Posterior vena cava (tissue), 2 donors: Measurements from ENCODE around the gene PRICKLE2. TPM values are rescaled to one million over a fixed set of nuclear protein-coding genes. Genes with fewer than 3 reads are reported as not detected.

Source experiments
- DNase-seq: peaks from one replicate; pipeline ENCODE4 v3.0.0-alpha.2; 2020; ENCODE audit warnings: low spot score
- intact Hi-C, 2 donors: fragments of 100-400 bp; cut with DNase I; formaldehyde crosslinking; loops; one replicate each; pipeline versions ENCODE4 v1.14.1 to v1.14.2; 2022 to 2023
- total RNA-seq, 2 donors: library from RNA; stranded (reverse); fragmentation: NEBNext Ultra II Directional; extraction: Animal tissue kit (Norgen Biotek cat#: 25700); gene quantifications; one replicate each; pipeline ENCODE4 v1.2.1, GENCODE V29; 2021
- donor health status: DM: yes; HTN: yes; CAD: no.
- donor health status: DM: yes; HTN: yes; CAD: no.

PRICKLE2 gene
- total RNA-seq, 2 donors from 2014 or later = 26.3 to 34.9 TPM

DNA sequence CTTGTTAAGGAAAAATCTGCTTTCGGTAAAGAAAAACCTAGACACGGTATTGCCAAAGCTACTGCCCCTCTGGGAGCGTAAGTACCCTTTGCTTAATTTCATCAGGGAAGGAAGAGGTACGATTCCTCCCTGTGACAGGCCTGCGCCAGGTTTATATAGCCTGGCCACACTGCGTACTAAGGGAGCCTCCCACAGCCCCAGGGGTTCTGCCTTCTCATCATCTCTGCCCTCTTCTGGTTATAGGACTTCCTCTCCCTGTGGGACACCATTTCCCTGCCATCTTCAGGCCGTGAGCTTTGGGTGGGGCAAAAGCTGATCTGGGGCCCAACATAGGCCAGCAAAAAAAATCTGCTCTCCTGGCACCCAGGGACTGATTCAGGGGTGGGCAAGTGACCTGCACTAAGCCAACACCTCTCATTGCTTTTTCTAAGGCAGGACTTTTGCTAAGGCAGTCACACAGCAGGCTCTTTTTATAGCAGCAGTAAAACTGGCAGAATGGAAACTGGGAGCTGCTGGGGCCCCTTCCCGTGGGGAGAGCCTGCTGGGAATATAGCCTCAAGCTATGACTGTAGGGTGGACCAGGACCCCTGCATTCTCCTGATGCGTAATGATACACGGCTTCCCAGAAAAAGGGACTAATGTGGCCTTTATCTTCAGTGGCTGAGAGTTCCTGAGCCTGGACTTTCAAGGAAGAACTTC is 76.2 kb downstream of the PRICKLE2 start:
- intact Hi-C loops = no loop called here
- no peak for DNase-seq

- no peak for DNase-seq
- intact Hi-C loops = no loop called here
Measured at GRCh38 chr3:64147211-64147610, 78.1 kb downstream of the PRICKLE2 start.

DNA sequence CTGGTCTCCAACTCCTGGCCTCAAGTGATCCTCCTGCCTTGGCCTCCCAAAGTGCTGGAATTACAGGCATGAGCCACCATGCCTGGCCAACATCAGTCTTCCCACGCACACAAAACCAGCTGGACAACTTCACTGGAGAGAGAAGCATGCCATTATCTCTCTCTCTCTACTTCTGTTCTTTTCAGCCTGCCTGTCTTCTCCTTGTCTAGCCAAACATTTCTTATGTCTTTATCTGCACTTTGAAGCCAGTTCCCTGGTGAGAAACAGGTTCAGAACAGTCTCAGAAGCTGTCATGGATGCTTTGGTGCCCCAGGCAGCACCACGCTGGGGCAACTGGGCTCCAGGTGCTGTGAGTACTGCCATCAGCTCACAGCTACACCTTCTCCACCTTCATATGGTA is 79.8 kb downstream of the PRICKLE2 start:
- DNase-seq = no peak
- intact Hi-C loops = no loop called here

GRCh38 chr3:64144241-64144900 is 80.9 kb downstream of the PRICKLE2 start:
- DNase-seq = no peak
- intact Hi-C loops = no loop called here

- intact Hi-C loops = no loop called here
- DNase-seq = no peak
Measured at GRCh38 chr3:64143409-64144130, 81.7 kb downstream of the PRICKLE2 start.

DNA sequence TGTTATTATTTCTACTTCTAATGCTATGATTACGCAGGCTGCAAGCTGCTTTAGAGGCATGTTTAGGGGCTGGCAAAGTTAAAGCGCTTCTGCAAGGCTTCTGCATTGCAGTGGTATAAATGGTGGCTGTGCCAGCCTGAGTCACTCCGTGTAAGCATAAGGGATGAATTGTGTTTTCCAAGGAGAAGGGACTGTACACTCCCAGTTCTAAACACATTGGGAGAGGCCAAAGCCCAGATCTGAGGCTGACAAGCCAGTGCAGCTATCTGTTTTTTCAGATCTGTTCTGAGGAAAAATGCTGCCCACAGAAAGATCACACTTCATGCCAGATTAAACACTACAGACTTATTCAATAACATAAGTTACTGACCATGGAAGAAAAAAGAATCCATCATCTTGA is 83.8 kb downstream of the PRICKLE2 start:
- intact Hi-C loops = no loop called here

GRCh38 chr3:64140651-64141050 is 84.6 kb downstream of the PRICKLE2 start:
- DNase-seq = no peak
- intact Hi-C loops = no loop called here

More for the DNA sequence above, 83.8 kb downstream of the PRICKLE2 start:
- DNase-seq = no peak

DNA sequence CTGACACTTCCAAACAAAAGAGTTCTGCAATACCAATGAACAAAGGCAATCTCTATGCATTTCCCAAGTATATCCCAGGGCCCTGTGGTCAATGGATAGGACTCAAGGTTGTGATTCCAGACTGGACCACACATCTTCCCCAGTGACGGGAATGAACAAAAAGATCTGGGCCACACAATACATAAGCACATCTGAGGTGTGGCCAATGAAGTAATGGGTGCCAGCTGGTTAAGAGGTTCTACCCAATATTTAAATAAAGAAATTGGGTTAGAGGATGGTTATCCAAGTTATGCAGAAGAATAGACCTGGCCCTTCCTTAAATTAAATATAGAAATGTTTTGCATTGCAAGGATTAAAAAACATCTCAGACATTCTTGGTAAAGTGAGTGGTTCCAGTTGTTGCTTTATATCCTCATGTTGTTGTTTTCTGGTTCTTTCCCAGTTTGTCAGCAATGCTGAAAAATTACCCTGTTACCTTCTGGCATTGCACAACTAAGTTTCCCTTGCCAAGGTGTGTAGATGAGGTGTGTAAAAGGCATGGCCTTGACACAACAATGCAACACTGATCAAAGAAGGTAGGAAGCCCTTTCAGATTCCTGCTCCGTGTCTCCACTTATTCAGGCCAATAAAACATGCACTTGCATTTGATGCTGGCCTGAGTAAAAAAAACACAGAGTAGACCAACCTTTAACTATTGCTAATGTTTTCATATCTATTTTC is 86.5 kb downstream of the PRICKLE2 start:
- no peak for DNase-seq
- intact Hi-C loops = no loop called here

GRCh38 chr3:64138046-64138445 is 87.2 kb downstream of the PRICKLE2 start:
- intact Hi-C loops = no loop called here
- no peak for DNase-seq

DNA sequence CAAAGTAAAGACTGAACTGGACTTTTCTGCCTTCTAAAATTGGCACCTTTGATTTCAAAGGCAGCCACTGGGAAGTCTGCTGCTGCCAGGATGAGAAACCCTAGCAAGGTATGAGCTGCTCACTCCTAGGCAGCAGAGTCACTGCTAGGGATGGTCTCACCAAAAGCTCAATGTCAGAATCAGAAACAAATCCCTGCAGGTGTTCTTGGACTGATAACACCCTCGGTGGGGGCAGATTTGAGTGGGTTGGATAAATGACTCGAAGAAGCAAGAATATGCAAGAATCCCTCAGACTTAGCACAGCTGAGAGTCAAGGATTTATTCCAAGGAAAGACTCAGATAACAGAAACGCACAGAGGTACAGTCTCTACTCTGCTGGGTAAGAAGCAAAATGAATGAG is 90.4 kb downstream of the PRICKLE2 start:
- intact Hi-C loops = no loop called here

DNA sequence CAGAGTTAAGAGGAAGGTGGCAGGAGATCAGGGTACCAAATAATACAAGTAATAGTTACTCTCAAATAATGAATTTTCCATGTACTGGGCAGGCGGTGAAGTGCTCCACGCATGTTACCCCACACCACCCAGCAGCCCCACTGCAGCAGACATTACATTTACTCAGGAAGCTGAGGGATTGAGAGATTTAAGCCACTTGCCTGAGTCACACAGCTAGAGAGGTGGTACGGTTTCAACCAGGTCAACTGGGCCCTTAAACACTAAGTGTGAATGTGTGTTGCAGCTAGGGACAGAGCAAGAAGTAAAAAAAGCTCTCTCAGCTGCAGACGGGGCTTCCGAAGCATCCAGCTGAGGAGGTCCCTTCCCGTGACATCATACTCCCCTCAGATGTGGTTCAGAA is 91.3 kb downstream of the PRICKLE2 start:
- DNase-seq = no peak
- intact Hi-C loops = no loop called here

More for the DNA sequence above, 90.4 kb downstream of the PRICKLE2 start:
- no peak for DNase-seq

DNA sequence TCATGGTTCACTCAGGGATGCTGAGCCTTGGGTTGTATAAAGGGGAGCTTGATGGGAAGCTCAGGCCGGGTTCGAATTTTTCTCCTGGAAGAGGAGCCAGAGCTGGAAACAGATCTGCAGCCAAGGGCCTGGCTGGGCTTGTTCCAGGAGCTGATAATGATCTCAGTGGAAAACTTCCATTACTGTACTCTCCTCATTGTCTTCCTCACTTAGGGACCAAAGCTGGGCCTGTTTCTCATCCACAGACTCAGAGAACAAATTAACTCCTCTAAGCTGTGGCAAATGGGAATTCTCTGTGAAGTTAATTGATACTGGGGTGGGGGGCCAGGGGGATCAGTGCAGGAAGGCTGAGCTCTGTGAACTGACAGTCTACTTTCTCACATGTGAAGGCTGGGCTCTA is 92.0 kb downstream of the PRICKLE2 start:
- DNase-seq = no peak
- intact Hi-C loops = no loop called here

GRCh38 chr3:64131725-64132469 is 93.4 kb downstream of the PRICKLE2 start:
- no peak for DNase-seq

GRCh38 chr3:64130436-64130835 is 94.8 kb downstream of the PRICKLE2 start:
- intact Hi-C loops = no loop called here
- DNase-seq = no peak

More at GRCh38 chr3:64131725-64132469, 93.4 kb downstream of the PRICKLE2 start:
- intact Hi-C loops = no loop called here

DNA sequence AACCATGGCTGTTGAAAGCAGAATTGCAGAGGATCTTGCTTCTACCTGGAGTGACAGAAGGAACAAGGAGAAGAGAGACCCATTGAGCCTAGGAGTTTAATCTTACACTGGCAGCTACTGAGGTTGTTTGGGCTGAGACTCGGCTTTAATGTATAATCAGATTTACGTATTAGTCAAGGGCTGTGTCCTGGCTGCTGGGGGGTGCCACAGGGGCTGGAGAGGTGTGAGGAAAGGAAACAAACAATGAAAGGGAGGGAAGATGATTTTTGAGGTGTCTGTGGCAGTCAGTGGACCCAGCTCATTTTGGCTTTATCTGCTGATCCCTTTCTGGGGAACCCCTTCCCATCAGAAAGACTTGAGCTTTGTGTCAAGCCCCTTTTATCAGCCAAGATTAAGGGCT is 95.7 kb downstream of the PRICKLE2 start:
- no peak for DNase-seq
- intact Hi-C loops = no loop called here

DNA sequence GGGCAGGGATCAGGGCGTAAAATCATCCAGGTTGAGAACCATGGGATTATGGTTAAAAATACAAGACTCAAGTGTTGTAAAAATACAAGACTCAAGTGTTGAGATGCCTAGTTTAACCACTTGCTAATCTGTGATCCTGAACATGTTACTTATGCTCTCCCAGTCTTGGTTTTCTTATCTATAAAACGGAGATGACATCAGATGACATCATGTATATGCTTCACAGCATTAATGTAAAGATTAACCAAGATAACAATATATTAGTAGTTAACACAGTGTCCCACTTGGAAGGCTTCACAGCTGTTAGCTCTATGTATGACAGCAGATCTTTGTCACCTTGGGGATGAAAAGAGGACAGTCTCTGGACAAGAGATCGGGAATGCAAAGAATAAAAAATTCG is 96.2 kb downstream of the PRICKLE2 start:
- intact Hi-C loops = no loop called here
- no peak for DNase-seq

DNA sequence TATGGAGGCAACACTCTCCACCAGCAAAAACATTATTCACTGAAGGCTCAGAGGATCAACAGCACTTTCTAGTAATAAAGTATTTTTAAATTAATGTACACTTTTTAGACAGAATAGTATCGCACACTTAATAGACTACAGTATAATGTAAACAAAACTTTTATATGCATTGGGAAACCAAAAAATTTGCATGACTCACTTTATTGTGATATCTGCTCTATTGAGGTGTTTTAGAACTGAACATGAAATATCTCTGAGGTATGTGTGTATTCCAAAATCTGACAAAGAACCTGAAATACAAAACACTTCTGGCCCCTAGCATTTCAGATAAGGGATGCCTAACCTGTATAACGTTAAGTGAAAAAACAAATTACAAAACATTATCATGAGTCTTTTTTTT is 99.7 kb downstream of the PRICKLE2 start:
- intact Hi-C loops = no loop called here
- DNase-seq = no peak

DNA sequence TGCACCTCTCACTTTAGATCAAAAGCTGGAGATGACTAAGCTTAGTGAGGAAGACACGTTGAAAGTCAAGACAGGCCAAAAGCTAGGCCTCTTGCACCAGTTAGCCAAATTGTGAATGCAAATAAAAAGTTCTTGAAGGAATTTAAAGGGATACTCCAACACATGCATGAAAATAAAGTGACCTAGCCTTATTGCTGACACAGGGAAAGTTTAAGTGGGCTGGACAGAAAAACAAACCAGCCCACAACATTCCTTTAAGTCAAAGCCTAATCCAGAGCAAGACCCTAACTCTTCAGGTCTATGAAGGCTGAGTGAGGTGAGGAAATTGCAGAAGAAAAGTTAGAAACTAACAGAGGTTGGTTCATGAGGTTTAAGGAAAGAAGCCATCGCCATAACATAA is 101.3 kb downstream of the PRICKLE2 start:
- DNase-seq = no peak
- intact Hi-C loops = no loop called here

GRCh38 chr3:64122476-64122875 is 102.8 kb downstream of the PRICKLE2 start:
- no peak for DNase-seq
- intact Hi-C loops = no loop called here
